Measurements from ENCODE around the gene ARHGAP15. TPM values are rescaled to one million over a fixed set of nuclear protein-coding genes. Genes with fewer than 3 reads are reported as not detected.

ARHGAP15 gene
- polyA plus RNA-seq, 1 donor from 2014 or later, result 0.30 TPM

GRCh38 chr2:143146815-143147530 lies 17.8 kb downstream of the ARHGAP15 start:
- no peaks in the 10 kb centered on the region for H3F3A ChIP-seq (ENCODE audit: insufficient read depth, low read length, poor library complexity, severe bottlenecking)
- H4K20me1 ChIP-seq (ENCODE audit: insufficient read depth), result no peaks in the 10 kb centered on the region
- H3K4me2 ChIP-seq (ENCODE audit: low read length), result no peak overlapping the region
- no peaks in the 10 kb centered on the region for H3K36me3 ChIP-seq (ENCODE audit: insufficient read depth, low read length)
- H3K9me2 ChIP-seq (ENCODE audit: insufficient read depth, low read length), result no peaks in the 10 kb centered on the region
- no peak overlapping the region for H3K27ac ChIP-seq (ENCODE audit: low read length)
- H3K9ac ChIP-seq (ENCODE audit: low read length), result no peak overlapping the region
- no peaks in the 10 kb centered on the region for H3K79me2 ChIP-seq (replicated peaks; ENCODE audit: insufficient read depth, low read length)
- no peak for TF ChIP-seq EZH2 (IDR thresholded peaks at IDR 0.05; ENCODE audit: borderline replicate concordance, insufficient read depth, low read length, poor library complexity, severe bottlenecking)
- no peak for TF ChIP-seq POLR2AphosphoS5 (IDR thresholded peaks at IDR 0.05)
- TF ChIP-seq SMC3 (conservative IDR thresholded peaks at IDR 0.05; ENCODE audit: poor library complexity), result no peak
- no peak for TF ChIP-seq MXI1 (conservative IDR thresholded peaks at IDR 0.05; ENCODE audit: poor library complexity, severe bottlenecking)
- TF ChIP-seq REST (IDR thresholded peaks at IDR 0.05; ENCODE audit: borderline replicate concordance), result no peak
- no peak for TF ChIP-seq TAF1 (IDR thresholded peaks at IDR 0.05; ENCODE audit: low read depth)
- no peak for TF ChIP-seq RAD21 (conservative IDR thresholded peaks at IDR 0.05)
- TF ChIP-seq EP300 (conservative IDR thresholded peaks at IDR 0.05; ENCODE audit: poor library complexity, severe bottlenecking), result no peak
- TF ChIP-seq CTCF (IDR thresholded peaks at IDR 0.05; ENCODE audit: poor library complexity, severe bottlenecking), result no peak
- H3K27me3 ChIP-seq (ENCODE audit: insufficient read depth, low read depth, low read length), result no peaks in the 10 kb centered on the region
- H2AFZ ChIP-seq (ENCODE audit: low read depth, low read length), result no peak overlapping the region
- H3K4me3 ChIP-seq (ENCODE audit: low read length), result no peak overlapping the region
- no peaks in the 10 kb centered on the region for H3K9me3 ChIP-seq (ENCODE audit: low read length)

- no peaks in the 10 kb centered on the region for H3K9me3 ChIP-seq (ENCODE audit: low read length)
- no peak overlapping the region for H2AFZ ChIP-seq (ENCODE audit: low read depth, low read length)
- H3F3A ChIP-seq (ENCODE audit: insufficient read depth, low read length, poor library complexity, severe bottlenecking), result no peaks in the 10 kb centered on the region
- TF ChIP-seq MXI1 (conservative IDR thresholded peaks at IDR 0.05; ENCODE audit: poor library complexity, severe bottlenecking) (no peak), RAD21 (conservative IDR thresholded peaks at IDR 0.05) (no peak), POLR2AphosphoS5 (IDR thresholded peaks at IDR 0.05) (no peak), EP300 (conservative IDR thresholded peaks at IDR 0.05; ENCODE audit: poor library complexity, severe bottlenecking) (no peak), EZH2 (IDR thresholded peaks at IDR 0.05; ENCODE audit: borderline replicate concordance, insufficient read depth, low read length, poor library complexity, severe bottlenecking) (no peak), CTCF (IDR thresholded peaks at IDR 0.05; ENCODE audit: poor library complexity, severe bottlenecking) (no peak), SMC3 (conservative IDR thresholded peaks at IDR 0.05; ENCODE audit: poor library complexity) (no peak), REST (IDR thresholded peaks at IDR 0.05; ENCODE audit: borderline replicate concordance) (no peak), TAF1 (IDR thresholded peaks at IDR 0.05; ENCODE audit: low read depth) (no peak)
- no peaks in the 10 kb centered on the region for H3K36me3 ChIP-seq (ENCODE audit: insufficient read depth, low read length)
- no peaks in the 10 kb centered on the region for H3K9me2 ChIP-seq (ENCODE audit: insufficient read depth, low read length)
- H3K4me2 ChIP-seq (ENCODE audit: low read length), result no peak overlapping the region
- H3K4me3 ChIP-seq (ENCODE audit: low read length), result no peak overlapping the region
- H4K20me1 ChIP-seq (ENCODE audit: insufficient read depth), result no peaks in the 10 kb centered on the region
- no peak overlapping the region for H3K27ac ChIP-seq (ENCODE audit: low read length)
- no peak overlapping the region for H3K9ac ChIP-seq (ENCODE audit: low read length)
- H3K79me2 ChIP-seq (replicated peaks; ENCODE audit: insufficient read depth, low read length), result no peaks in the 10 kb centered on the region
- no peaks in the 10 kb centered on the region for H3K27me3 ChIP-seq (ENCODE audit: insufficient read depth, low read depth, low read length)
Measured at GRCh38 chr2:143148011-143148410, 18.8 kb downstream of the ARHGAP15 start.
